OCI-LY1 (cell line): ENCODE results near the gene P3R3URF.
A peak's percentile ranks its signal among the peaks of the same experiment; 100 is the strongest.

ENCODE experiments used
- EZH2 ChIP-seq: fragments of 200-600 bp; sonication (generic), shearing (Covaris generic); IDR thresholded peaks from 2 replicates; pipeline ENCODE4 v1.8.0; 2017; ENCODE audit warnings: borderline replicate concordance, mixed run types, mild to moderate bottlenecking, antibody characterized with exemption, low read length, moderate library complexity, mixed read lengths
- TF ChIP-seq, protein P1 (sequence below): fragments of 200-600 bp; sonication (generic), shearing (Covaris generic); IDR thresholded peaks from 2 replicates; pipeline ENCODE4 v1.5.1; 2017; ENCODE audit warnings: mild to moderate bottlenecking, antibody characterized with exemption, low read length, moderate library complexity, mixed read lengths

DNA sequence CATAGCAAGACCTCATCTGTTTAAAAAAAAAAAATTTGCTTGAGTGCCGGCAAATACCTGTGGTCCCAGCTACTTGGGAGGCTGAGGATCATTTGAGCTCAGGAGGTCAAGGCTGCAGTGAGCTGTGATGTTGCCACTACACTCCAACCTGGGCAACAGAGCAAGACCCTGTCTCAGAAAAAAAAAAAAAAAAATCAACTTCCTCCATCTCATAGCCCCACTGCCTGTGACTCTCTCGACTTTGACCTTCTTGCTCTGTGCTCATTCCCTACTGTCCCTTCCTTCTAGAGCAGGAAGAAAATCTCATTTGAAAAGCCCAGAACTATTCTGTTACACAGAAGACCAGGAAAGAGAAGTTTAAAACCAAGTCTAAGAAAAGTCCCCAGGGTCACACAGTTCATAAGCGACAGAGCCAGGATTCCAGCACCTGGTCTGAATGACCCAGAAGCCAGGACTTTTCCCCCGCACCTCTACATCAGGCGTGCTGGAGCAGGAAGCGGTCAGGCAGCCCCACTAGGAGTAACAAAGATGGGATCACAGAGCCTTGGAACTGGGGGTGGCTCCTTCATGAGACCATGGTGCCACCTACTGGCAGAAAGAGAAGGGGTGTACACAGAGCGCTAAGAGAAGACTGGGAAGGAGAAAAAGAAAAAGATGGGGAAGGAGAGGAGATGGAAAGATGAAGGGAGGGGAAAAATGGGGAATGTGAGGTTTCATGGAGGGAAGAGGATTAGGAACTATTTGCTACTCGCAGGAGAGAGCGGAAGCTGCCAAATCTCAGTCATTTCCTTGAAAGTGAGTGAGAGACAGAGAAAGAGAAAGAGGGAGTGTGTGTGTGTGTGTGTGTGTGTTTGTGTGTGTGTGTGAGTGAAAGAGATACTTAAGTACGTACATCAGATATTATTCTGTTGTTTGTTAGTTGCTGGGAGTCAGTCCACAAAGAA is 3.1 kb upstream of the P3R3URF start:
- TF ChIP-seq, protein P1, sequence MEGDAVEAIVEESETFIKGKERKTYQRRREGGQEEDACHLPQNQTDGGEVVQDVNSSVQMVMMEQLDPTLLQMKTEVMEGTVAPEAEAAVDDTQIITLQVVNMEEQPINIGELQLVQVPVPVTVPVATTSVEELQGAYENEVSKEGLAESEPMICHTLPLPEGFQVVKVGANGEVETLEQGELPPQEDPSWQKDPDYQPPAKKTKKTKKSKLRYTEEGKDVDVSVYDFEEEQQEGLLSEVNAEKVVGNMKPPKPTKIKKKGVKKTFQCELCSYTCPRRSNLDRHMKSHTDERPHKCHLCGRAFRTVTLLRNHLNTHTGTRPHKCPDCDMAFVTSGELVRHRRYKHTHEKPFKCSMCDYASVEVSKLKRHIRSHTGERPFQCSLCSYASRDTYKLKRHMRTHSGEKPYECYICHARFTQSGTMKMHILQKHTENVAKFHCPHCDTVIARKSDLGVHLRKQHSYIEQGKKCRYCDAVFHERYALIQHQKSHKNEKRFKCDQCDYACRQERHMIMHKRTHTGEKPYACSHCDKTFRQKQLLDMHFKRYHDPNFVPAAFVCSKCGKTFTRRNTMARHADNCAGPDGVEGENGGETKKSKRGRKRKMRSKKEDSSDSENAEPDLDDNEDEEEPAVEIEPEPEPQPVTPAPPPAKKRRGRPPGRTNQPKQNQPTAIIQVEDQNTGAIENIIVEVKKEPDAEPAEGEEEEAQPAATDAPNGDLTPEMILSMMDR: peak; percentile 99
- no peak for TF ChIP-seq EZH2
